GM08714 (cell line): ENCODE measurements around the gene SAAL1.

Experiments used
- H3K4me3 ChIP-seq: fragments of 200-500 bp; sonication (Bioruptor generic); 2 replicates; pipeline ENCODE4 v1.5.1; 2014; ENCODE audit warnings: mild to moderate bottlenecking, low read length, inconsistent platforms
- ZNF274 ChIP-seq: IDR thresholded peaks from 2 replicates; pipeline ENCODE4 v1.6.1; 2012; ENCODE audit warnings: mild to moderate bottlenecking, low read depth, low read length

The SAAL1 gene

GRCh38 chr11:18064450-18065054 lies 41.3 kb downstream of the SAAL1 start:
- TF ChIP-seq ZNF274, result no peak
- no peak overlapping the region for H3K4me3 ChIP-seq

GRCh38 chr11:18063862-18064434 lies 41.9 kb downstream of the SAAL1 start:
- TF ChIP-seq ZNF274, result no peak
- no peak overlapping the region for H3K4me3 ChIP-seq

GRCh38 chr11:18063125-18063524 lies 42.8 kb downstream of the SAAL1 start:
- TF ChIP-seq ZNF274, result no peak
- no peak overlapping the region for H3K4me3 ChIP-seq

- no peak for TF ChIP-seq ZNF274
- no peak overlapping the region for H3K4me3 ChIP-seq
Observed at GRCh38 chr11:18061351-18061750, 44.5 kb downstream of the SAAL1 start.

- TF ChIP-seq ZNF274, result no peak
- no peak overlapping the region for H3K4me3 ChIP-seq
Observed at GRCh38 chr11:18056561-18057181, 49.2 kb downstream of the SAAL1 start.

- H3K4me3 ChIP-seq, result no peak overlapping the region
- TF ChIP-seq ZNF274, result no peak
Observed at GRCh38 chr11:18054511-18055103, 51.3 kb downstream of the SAAL1 start.

- no peak for TF ChIP-seq ZNF274
- no peak overlapping the region for H3K4me3 ChIP-seq
Observed at GRCh38 chr11:18050848-18051247, 55.0 kb downstream of the SAAL1 start.

GRCh38 chr11:18046116-18046777 lies 59.6 kb downstream of the SAAL1 start, which contains the start of gene TPH1:
Gene TPH1, minus strand, starts transcription at chr11:18046269. Its CDS starts 5,507 bp downstream, at chr11:18040762.
- TF ChIP-seq ZNF274, result no peak
- no peak within 1 kb of the TSS for H3K4me3 ChIP-seq

GRCh38 chr11:18036456-18036855 lies 69.4 kb downstream of the SAAL1 start:
- no peak for TF ChIP-seq ZNF274

More at GRCh38 chr11:18036456-18036855, 69.4 kb downstream of the SAAL1 start:
- no peak overlapping the region for H3K4me3 ChIP-seq
